Lung microvascular endothelial cell (primary cell): ENCODE results near the gene MTOR. TPM values are rescaled to one million over a fixed set of nuclear protein-coding genes. Genes with fewer than 3 reads are reported as not detected.
A peak's percentile ranks its signal among the peaks of the same experiment; 100 is the strongest.
"Not testable (repeated sequence)": the region's sequence is repeated elsewhere in the genome, so short reads cannot be mapped to it uniquely, and the experiment has no call there.

ENCODE experiments used
- DNase-seq, 2 donors: peaks; one replicate each; pipeline versions ENCODE4 v3.0.0 to v3.0.0-alpha.2; 2010; ENCODE audit warnings: low read depth in 2 of 2
- total RNA-seq: library from RNA; depleted of rRNA; stranded (reverse); fragments of >200 nt; gene quantifications from 2 replicates; pipeline ENCODE4 v1.2.1, GENCODE V29; 2014

The MTOR gene
- total RNA-seq, 1 donor from 2014 or later: 47.4 TPM

GRCh38 chr1:11064942-11065341, 197.4 kb downstream of the MTOR start:
- DNase-seq: no peak

DNA sequence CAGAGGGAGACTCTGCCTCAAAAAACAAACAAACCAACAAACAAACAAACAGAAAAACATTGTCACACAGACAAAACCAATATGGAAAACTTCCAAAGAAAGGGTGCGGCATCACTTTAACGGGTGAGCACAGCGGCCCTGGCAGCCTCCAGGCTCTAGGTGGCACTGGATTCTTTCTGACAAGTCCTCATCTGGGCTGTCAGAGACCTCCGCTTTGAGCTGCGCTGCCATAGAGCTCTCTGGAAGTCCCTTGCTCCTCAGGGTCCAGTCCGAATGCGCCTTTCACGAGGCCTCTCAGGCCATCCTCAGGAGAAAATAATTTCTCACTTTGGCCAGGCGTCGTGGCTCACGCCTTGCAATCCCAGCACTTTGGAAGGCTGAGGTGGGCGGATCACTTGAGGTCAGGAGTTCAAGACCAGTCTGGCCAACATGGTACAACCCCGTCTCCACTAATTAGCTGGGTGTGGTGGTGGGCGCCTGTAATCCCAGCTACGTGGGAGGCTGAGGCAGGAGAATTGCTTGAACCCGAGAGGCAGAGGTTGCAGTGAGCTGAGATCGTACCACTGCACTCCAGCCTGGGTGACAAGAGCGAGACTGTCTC, 198.3 kb downstream of the MTOR start:
- DNase-seq: not testable (repeated sequence)

GRCh38 chr1:11062965-11063401, 199.4 kb downstream of the MTOR start:
- DNase-seq: no peak

DNA sequence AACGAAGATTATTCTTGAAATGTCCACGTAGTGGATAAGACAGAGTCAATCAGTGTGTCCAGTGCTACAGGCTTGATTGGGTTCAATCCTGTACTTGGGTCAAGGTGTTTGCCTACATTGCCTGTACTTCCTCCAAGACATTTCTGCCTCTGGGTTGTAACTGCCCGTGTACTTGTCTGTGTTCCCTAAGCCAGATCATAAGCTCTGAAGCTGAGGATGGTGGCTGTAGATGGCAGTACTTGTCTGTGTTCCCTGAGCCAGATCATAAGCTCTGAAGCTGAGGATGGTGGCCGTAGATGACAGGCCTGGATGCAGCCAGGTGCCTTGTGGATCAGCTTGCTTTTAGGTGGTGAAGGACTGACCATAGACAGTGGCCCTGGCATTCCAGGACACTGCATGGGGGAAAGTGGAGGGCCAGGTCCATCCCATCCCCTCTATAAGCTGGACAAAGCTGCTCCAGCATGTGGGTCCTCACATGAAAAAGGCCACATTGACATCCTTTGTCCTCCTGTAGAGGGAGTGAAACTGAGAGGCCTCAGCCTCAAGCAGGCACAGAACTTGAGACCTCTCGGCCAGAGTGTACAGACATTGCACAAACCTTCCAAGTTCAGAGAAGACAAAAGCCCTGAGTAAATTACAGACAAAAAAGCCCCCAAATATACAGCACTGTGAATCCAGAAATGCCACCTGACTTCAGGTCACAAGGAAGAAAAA, 200.5 kb downstream of the MTOR start:
- no peak for DNase-seq

DNA sequence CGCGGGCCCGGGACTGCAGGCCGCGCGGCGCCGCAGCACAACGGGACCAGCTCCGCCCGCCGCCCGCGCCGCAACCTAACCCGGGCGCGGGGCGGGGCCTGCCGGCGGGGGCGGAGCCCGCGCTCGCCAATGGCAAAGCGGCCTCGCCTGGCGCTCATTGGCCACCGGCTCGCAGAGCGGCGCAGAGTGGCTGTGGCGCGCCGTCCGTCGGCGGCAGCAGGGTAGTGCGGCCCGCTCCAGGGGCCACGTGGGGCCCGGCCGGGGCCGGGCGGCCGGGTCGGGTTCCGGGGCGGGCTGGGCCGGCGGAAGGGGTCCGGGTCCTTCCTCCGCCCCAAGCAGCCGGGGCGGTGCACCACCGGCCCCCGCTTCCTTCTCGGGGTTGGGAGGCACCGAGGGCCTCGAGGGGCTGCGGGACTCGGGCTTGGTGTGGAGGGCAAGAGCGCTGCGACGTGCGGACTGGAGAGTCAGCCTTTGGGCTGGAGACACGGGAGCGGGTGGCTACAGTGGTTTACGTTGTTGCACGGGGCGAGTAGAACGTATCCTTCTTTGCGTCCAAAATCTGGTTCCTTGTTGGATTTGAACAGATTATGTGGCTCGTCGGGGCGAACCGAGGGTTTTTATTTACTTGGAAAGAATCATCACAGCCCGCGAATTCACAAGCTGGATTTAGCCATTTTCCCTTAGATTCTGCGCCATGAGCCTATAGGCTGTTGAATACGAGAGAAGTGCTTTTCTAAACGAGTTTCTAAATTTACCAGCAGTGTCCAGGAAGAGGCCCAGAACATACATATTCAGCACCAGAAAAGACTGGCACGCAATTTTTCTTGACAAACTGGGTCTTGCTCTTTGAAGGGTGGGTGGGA, 202.2 kb downstream of the MTOR start, which contains the start of gene SRM:
SRM (minus strand) TSS at position 51 of the 863 bp plus-strand sequence. CDS start 75 bp downstream, outside the sequence.
- peak; percentile 91 to 93 for DNase-seq

DNA sequence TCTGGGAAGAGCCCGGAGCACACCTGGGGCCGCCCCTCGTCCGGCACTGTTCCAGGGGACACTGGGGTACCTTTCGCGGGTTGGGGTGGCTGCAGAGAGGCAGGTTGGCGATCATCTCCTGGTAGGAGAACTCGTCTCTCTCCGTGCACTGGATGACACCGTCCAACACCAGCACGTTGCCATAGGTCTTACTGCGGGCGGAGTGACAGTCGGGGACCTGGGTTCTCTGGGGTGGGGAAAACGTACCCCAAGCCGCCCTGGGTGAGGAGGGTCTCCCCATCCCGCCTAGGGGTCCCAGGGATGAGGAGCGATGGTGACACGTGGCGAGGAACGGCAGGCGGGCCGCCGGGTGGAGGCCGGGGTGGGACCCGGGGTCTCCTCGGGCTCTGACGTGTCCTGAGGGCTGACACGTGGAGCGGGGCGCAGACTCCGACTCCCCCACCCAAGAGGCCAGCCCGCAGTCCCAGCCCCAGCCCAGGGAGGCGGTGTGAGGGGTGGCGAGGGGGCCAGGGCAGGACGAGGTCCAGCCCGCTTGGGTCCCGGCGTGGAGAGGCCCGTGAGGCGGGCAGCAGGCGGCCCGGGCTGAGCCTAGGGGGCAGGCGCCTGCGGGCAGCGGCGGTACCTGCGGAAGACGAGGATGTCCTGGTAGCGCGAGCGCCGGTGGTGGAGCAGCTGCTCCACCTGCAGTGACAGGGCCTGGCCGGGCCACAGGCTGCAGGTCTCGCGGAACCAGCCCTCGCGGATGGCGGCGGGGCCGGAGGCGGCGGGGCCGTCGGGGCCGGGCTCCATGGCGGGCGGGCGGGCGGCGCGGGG, 203.0 kb downstream of the MTOR start:
- DNase-seq: peak; percentile 17 to 27

- no peak for DNase-seq
Measured at GRCh38 chr1:11058595-11059154, 203.7 kb downstream of the MTOR start.

- DNase-seq: no peak
Measured at GRCh38 chr1:11058026-11058425, 204.3 kb downstream of the MTOR start.

DNA sequence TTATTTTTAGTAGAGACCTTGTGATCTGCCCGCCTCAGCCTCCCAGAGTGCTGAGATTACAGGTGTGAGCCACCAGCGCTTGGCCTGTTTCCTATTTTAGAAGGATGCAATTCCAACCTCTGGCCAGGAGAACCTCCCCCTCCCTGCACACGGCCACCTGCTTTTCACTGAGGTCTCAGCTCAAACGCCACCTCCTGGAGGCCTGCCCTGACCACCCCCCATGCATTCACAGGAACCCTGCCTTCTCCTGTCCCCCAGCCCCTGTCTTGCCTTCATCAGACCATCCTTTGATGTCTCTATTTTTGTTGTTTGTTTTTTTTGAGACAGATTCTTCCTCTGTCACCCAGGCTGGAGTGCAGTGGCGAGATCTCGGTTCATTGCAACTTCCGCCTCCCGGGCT, 204.9 kb downstream of the MTOR start:
- DNase-seq: no peak

Other genes with a start within 250 kb of the MTOR start
- 59.9 and 61.9 TPM in 2 replicates for gene TARDBP, start 249.9 kb downstream of the MTOR start, total RNA-seq
- not detected in 2 replicates for gene MASP2, start 215.3 kb downstream of the MTOR start, total RNA-seq
- gene SRM, start 202.5 kb downstream of the MTOR start, total RNA-seq: 5.7 and 8.7 TPM in 2 replicates
- 32.0 and 35.9 TPM in 2 replicates for gene EXOSC10, start 162.7 kb downstream of the MTOR start, total RNA-seq
- not detected in 2 replicates for gene ANGPTL7, start 73.2 kb downstream of the MTOR start, total RNA-seq
- 6.8 and 13.9 TPM in 2 replicates for gene UBIAD1, start 10.6 kb upstream of the MTOR start, total RNA-seq
- gene DISP3, start 216.6 kb upstream of the MTOR start, total RNA-seq: under 0.01 TPM in 2 replicates